CD4-positive, alpha-beta T cell (primary cell): ENCODE measurements around the gene HNRNPA3. TPM values are rescaled to one million over a fixed set of nuclear protein-coding genes. Genes with fewer than 3 reads are reported as not detected.

ENCODE experiments used
- ATAC-seq: fragments of 200-7000 bp; cut with Tn5 transposase; one replicate; pipeline ENCODE4 v1.10.0; 2022; ENCODE audit warnings: mild to moderate bottlenecking; ENCODE audit not compliant: poor library complexity
- CTCF ChIA-PET: fragments of 350-600 bp; sonication (Branson Sonifier 250); formaldehyde crosslinking; loops from one replicate; lab custom pipeline; 2021; ENCODE audit warnings: antibody characterized with exemption, inconsistent platforms; lab: Charles Lee
- POLR2A ChIA-PET: fragments of 350-600 bp; sonication (Branson Sonifier 250); formaldehyde crosslinking; loops from one replicate; lab custom pipeline; 2021; ENCODE audit warnings: antibody characterized with exemption, inconsistent platforms; lab: Charles Lee
- DNase-seq, 14 experiments: peaks; one replicate each; pipeline ENCODE4 v3.0.0-alpha.2; 2013 to 2020; ENCODE audit warnings: mixed read lengths in 2 of 14
- H3K27ac ChIP-seq, 2 donors: one replicate each; pipeline versions ENCODE4 v1.5.1 to v1.7.0; 2013; ENCODE audit warnings: low read length in 2 of 2, low read depth in 1 of 2, mild to moderate bottlenecking in 1 of 2
- H3K27me3 ChIP-seq, 2 experiments: 1 replicate in 1 of 2; 2 replicates in 1 of 2; pipeline versions ENCODE4 v1.6.1 to v1.7.0; 2013; ENCODE audit warnings: low read length in 2 of 2, control low read depth in 1 of 2, mild to moderate bottlenecking in 1 of 2, moderate library complexity in 1 of 2; ENCODE audit not compliant: insufficient read depth in 2 of 2, control insufficient read depth in 1 of 2
- H3K36me3 ChIP-seq: one replicate; pipeline ENCODE4 v1.6.1; 2013; ENCODE audit warnings: low read length, control low read depth; ENCODE audit not compliant: insufficient read depth
- H3K4me1 ChIP-seq: one replicate; pipeline ENCODE4 v1.6.1; 2013; ENCODE audit warnings: low read length, control low read depth; ENCODE audit not compliant: insufficient read depth
- H3K4me3 ChIP-seq: one replicate; pipeline ENCODE4 v1.5.1; 2013; ENCODE audit warnings: mild to moderate bottlenecking, low read length, moderate library complexity
- H3K9me3 ChIP-seq, 2 experiments: 1 replicate in 1 of 2; 2 replicates in 1 of 2; pipeline versions ENCODE4 v1.6.1 to v1.7.0; 2013; ENCODE audit warnings: low read length in 2 of 2, mild to moderate bottlenecking in 2 of 2, control low read depth in 1 of 2, moderate library complexity in 1 of 2; ENCODE audit not compliant: control insufficient read depth in 1 of 2, insufficient read depth in 1 of 2
- H3K27ac Mint-ChIP-seq: one replicate; pipeline ENCODE4 v1.8.0; 2020; ENCODE audit warnings: mixed read lengths
- H3K27me3 Mint-ChIP-seq: one replicate; pipeline ENCODE4 v1.8.0; 2021; ENCODE audit warnings: mixed read lengths
- H3K36me3 Mint-ChIP-seq: one replicate; pipeline ENCODE4 v1.8.0; 2021; ENCODE audit warnings: low read depth, mixed read lengths
- H3K4me1 Mint-ChIP-seq: one replicate; pipeline ENCODE4 v1.8.0; 2021; ENCODE audit warnings: low read depth, mixed read lengths
- H3K4me3 Mint-ChIP-seq: one replicate; pipeline ENCODE4 v1.8.0; 2020; ENCODE audit warnings: mild to moderate bottlenecking, mixed read lengths
- H3K9me3 Mint-ChIP-seq: one replicate; pipeline ENCODE4 v1.8.0; 2020; ENCODE audit warnings: mixed read lengths
- CTCF ChIP-seq: fragments of 200-600 bp; IDR thresholded peaks from one replicate; pipeline ENCODE4 v1.8.0; 2022; ENCODE audit warnings: antibody characterized with exemption, mild to moderate bottlenecking
- intact Hi-C, 2 experiments: fragments of 100-400 bp; cut with DNase I in 1 of 2; cut with micrococcal nuclease in 1 of 2; formaldehyde crosslinking; loops; one replicate each; pipeline versions ENCODE4 v1.15.1 to v1.9.0; 2023 to 2025; cut with DNase I, micrococcal nuclease
- total RNA-seq, 174 experiments: library from RNA in 2 of 174; stranded (reverse) in 2 of 174; gene quantifications; one replicate each; pipeline ENCODE4 v1.2.3 and lab custom pipeline; 2021 to 2026

The HNRNPA3 gene
- total RNA-seq, 2 experiments from 2014 or later, result 162 to 167 TPM

GRCh38 chr2:177237932-177238331, 25.3 kb downstream of the HNRNPA3 start:
- H3K4me1 Mint-ChIP-seq, result peaks cover 81% of the 10 kb centered on the region
- H3K36me3 Mint-ChIP-seq, result peaks cover 68% of the 10 kb centered on the region
- Histone ChIP-seq H3K4me3 (no peak overlapping the region), H3K27ac (no peak overlapping the region), H3K27me3 (no peaks in the 10 kb centered on the region), H3K9me3 (no peaks in the 10 kb centered on the region), H3K4me1 (peaks cover 43% of the 10 kb centered on the region), H3K36me3 (peaks cover 33% of the 10 kb centered on the region)
- CTCF ChIA-PET, result interaction anchor here (1.2 to 6.5 kb wide), 3 partner anchors 26 to 73 kb away, joined by 3 to 46 read pairs (median 6); partner anchors contain the start of gene NFE2L2
- DNase-seq, result no peak
- TF ChIP-seq CTCF, result no peak
- intact Hi-C loops, result loop anchor here in 1 of 2 experiments (2.0 kb wide), 1 partner anchor 17 kb away; no protein-coding TSS in a partner anchor
- H3K4me3 Mint-ChIP-seq, result no peak overlapping the region
- no peaks in the 10 kb centered on the region for H3K9me3 Mint-ChIP-seq
- POLR2A ChIA-PET, result interaction anchor here (0.7 to 7.7 kb wide), 6 partner anchors 10 to 177 kb away, joined by 3 to 118 read pairs (median 4); partner anchors contain the start of gene NFE2L2
- ATAC-seq, result no peak
- peak overlapping the region; percentile 84 for H3K27ac Mint-ChIP-seq
- no peaks in the 10 kb centered on the region for H3K27me3 Mint-ChIP-seq

- H3K4me3 Mint-ChIP-seq, result no peak overlapping the region
- no peaks in the 10 kb centered on the region for H3K9me3 Mint-ChIP-seq
- peak overlapping the region in 1 of 2 donors; percentile 12 for H3K27ac ChIP-seq
- DNase-seq (no peak), ATAC-seq (no peak)
- no peaks in the 10 kb centered on the region for H3K27me3 Mint-ChIP-seq
- H3K4me1 ChIP-seq, result peaks cover 53% of the 10 kb centered on the region
- CTCF ChIA-PET, result interaction anchor here (1.3 to 6.5 kb wide), 3 partner anchors 8 to 25 kb away, joined by 5 to 46 read pairs (median 10); partner anchors contain the start of gene NFE2L2
- H3K36me3 Mint-ChIP-seq, result peaks cover 61% of the 10 kb centered on the region
- H3K36me3 ChIP-seq, result peaks cover 26% of the 10 kb centered on the region
- H3K27me3 ChIP-seq, result no peaks in the 10 kb centered on the region
- H3K4me3 ChIP-seq, result no peak overlapping the region
- no peak for TF ChIP-seq CTCF
- no peaks in the 10 kb centered on the region for H3K9me3 ChIP-seq
- H3K4me1 Mint-ChIP-seq, result peaks cover 82% of the 10 kb centered on the region
- intact Hi-C loops, result no loop called here
- POLR2A ChIA-PET, result interaction anchor here (0.6 to 7.7 kb wide), 8 partner anchors 8 to 176 kb away, joined by 3 to 118 read pairs (median 4); partner anchors contain the start of genes HNRNPA3 and NFE2L2
- H3K27ac Mint-ChIP-seq, result peak overlapping the region; percentile 84
These were observed 26.5 kb downstream of the HNRNPA3 start for GRCh38 chr2:177239053-177239452.

GRCh38 chr2:177239932-177240630, 27.5 kb downstream of the HNRNPA3 start:
- H3K9me3 Mint-ChIP-seq, result no peaks in the 10 kb centered on the region
- peak overlapping the region; percentile 84 for H3K27ac Mint-ChIP-seq
- Histone ChIP-seq H3K4me1 (peaks cover 58% of the 10 kb centered on the region), H3K9me3 (no peaks in the 10 kb centered on the region), H3K4me3 (no peak overlapping the region), H3K27me3 (no peaks in the 10 kb centered on the region), H3K36me3 (peaks cover 19% of the 10 kb centered on the region), H3K27ac (peak overlapping the region; percentile 3 to 46)
- H3K4me3 Mint-ChIP-seq, result peak overlapping the region; percentile 32
- H3K36me3 Mint-ChIP-seq, result peaks cover 61% of the 10 kb centered on the region
- H3K27me3 Mint-ChIP-seq, result no peaks in the 10 kb centered on the region
- ChIA-PET CTCF (interaction anchor here (1.2 to 6.5 kb wide), 4 partner anchors 9 to 75 kb away, joined by 4 to 46 read pairs (median 8); partner anchors contain the start of gene NFE2L2), POLR2A (interaction anchor here (0.5 to 7.7 kb wide), 16 partner anchors 8 to 140 kb away, joined by 3 to 118 read pairs (median 4); partner anchors contain the start of genes HNRNPA3 and NFE2L2)
- peaks cover 84% of the 10 kb centered on the region for H3K4me1 Mint-ChIP-seq
- ATAC-seq (peak; percentile 75), DNase-seq (peak in 5 of 14 experiments; percentile 26 to 79 (median 73))
- intact Hi-C loops, result loop anchor here in 1 of 2 experiments (2.0 kb wide), 1 partner anchor 17 kb away; no protein-coding TSS in a partner anchor
- TF ChIP-seq CTCF, result no peak
